C4-2B (cell line): ENCODE measurements around the gene TBPL1.

ENCODE experiments used
- ZFX ChIP-seq: fragments of 450-650 bp; IDR thresholded peaks from 2 replicates; pipeline ENCODE4 v1.6.1; 2017
- TF ChIP-seq, protein P1 (sequence below): fragments of 450-650 bp; conservative IDR thresholded peaks from 2 replicates; pipeline ENCODE4 v1.5.1; 2017; ENCODE audit warnings: mild to moderate bottlenecking

DNA sequence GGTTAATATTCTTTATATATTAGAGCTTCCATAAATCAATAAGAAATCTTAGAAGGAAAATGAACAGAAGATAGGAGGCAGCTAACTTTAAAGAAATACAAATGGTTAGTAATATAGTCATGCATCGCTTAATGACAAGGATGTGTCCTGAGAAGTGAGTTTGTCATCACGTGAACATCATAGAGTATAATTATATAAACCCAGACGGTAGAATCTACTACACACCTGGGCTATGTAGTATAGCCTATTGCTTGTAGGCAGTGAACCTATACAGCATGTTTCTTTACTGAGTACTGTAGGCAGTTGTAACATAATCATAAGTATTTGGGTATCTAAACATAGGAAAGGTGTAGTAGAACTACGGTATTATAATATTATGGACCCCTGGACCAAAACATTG is 14.3 kb downstream of the TBPL1 start:
- TF ChIP-seq, protein P1, sequence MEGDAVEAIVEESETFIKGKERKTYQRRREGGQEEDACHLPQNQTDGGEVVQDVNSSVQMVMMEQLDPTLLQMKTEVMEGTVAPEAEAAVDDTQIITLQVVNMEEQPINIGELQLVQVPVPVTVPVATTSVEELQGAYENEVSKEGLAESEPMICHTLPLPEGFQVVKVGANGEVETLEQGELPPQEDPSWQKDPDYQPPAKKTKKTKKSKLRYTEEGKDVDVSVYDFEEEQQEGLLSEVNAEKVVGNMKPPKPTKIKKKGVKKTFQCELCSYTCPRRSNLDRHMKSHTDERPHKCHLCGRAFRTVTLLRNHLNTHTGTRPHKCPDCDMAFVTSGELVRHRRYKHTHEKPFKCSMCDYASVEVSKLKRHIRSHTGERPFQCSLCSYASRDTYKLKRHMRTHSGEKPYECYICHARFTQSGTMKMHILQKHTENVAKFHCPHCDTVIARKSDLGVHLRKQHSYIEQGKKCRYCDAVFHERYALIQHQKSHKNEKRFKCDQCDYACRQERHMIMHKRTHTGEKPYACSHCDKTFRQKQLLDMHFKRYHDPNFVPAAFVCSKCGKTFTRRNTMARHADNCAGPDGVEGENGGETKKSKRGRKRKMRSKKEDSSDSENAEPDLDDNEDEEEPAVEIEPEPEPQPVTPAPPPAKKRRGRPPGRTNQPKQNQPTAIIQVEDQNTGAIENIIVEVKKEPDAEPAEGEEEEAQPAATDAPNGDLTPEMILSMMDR: no peak
- no peak for TF ChIP-seq ZFX
